Tibial nerve (tissue), 4 donors: ENCODE data around the gene CCDC188. TPM values are rescaled to one million over a fixed set of nuclear protein-coding genes. Genes with fewer than 3 reads are reported as not detected.

Experiments used
- DNase-seq, 2 donors: peaks; one replicate each; pipeline ENCODE4 v3.0.0-alpha.2; 2019; ENCODE audit warnings: low spot score in 2 of 2
- H3K27ac ChIP-seq, 4 donors: fragments of 200-600 bp; sonication (generic) in 3 of 4; one replicate each; pipeline ENCODE4 v1.5.1; 2017 to 2019; ENCODE audit warnings: mild to moderate bottlenecking in 1 of 4
- H3K27me3 ChIP-seq, 2 donors: fragments of 200-600 bp; sonication (generic) in 1 of 2; one replicate each; pipeline versions ENCODE4 v1.5.1 to v1.6.0; 2017 to 2019
- H3K36me3 ChIP-seq, 3 donors: fragments of 200-600 bp; sonication (generic); one replicate each; pipeline ENCODE4 v1.5.1; 2018 to 2019
- H3K4me1 ChIP-seq, 4 donors: fragments of 200-600 bp; sonication (generic) in 3 of 4; one replicate each; pipeline ENCODE4 v1.5.1; 2017 to 2019
- H3K4me3 ChIP-seq, 4 donors: fragments of 200-600 bp; sonication (generic) in 3 of 4; one replicate each; pipeline ENCODE4 v1.5.1; 2017 to 2019; ENCODE audit warnings: mild to moderate bottlenecking in 1 of 4, moderate library complexity in 1 of 4
- H3K9me3 ChIP-seq, 4 donors: fragments of 200-600 bp; sonication (generic) in 3 of 4; one replicate each; pipeline ENCODE4 v1.5.1; 2017 to 2019
- CTCF ChIP-seq, 5 experiments: fragments of 200-600 bp in 3 of 5; fragments of 450-650 bp in 2 of 5; sonication (generic) in 3 of 5; IDR thresholded peaks; one replicate each; pipeline ENCODE4 v1.5.1; 2016 to 2019; ENCODE audit warnings: antibody characterized with exemption in 5 of 5, mild to moderate bottlenecking in 3 of 5, moderate library complexity in 2 of 5
- EP300 ChIP-seq, 2 donors: sonication (generic); formaldehyde crosslinking; IDR thresholded peaks; one replicate each; pipeline ENCODE4 v1.6.1; 2017; ENCODE audit warnings: antibody characterized with exemption in 2 of 2, mild to moderate bottlenecking in 1 of 2
- POLR2A ChIP-seq, 2 donors: fragments of 450-650 bp; IDR thresholded peaks; one replicate each; pipeline ENCODE4 v1.6.1; 2017; ENCODE audit warnings: antibody characterized with exemption in 2 of 2, mild to moderate bottlenecking in 2 of 2, moderate library complexity in 2 of 2
- WGBS, 2 donors: methylation state at CpG; one replicate each; pipeline ENCODE4 v1.1.5; 2018; 5-methylcytosine and 5-hydroxymethylcytosine counted together
- total RNA-seq, 4 donors: library from RNA; depleted of rRNA; stranded (reverse); fragments of >200 nt; gene quantifications; one replicate each; pipeline ENCODE4 v1.1.0, GENCODE V29; 2016

CCDC188 gene
- total RNA-seq, 4 donors from 2014 or later: 1.5 to 12.4 (median 6.6) TPM

- Histone ChIP-seq H3K27me3 (no peaks in the 10 kb centered on the region), H3K36me3 (no peaks in the 10 kb centered on the region), H3K9me3 (no peaks in the 10 kb centered on the region), H3K4me3 (no peak overlapping the region), H3K27ac (no peak overlapping the region), H3K4me1 (no peaks in the 10 kb centered on the region)
- DNase-seq: no peak
- TF ChIP-seq EP300 (IDR thresholded peaks at IDR 0.05): no peak
- no peak for TF ChIP-seq CTCF (IDR thresholded peaks at IDR 0.05)
- no peak for TF ChIP-seq POLR2A (IDR thresholded peaks at IDR 0.05)
- WGBS, 2 donors: 77 to 81% methylated on average over 10 of the region's 10 CpGs
These were observed 18.5 kb upstream of the CCDC188 start for GRCh38 chr22:20169253-20169822.

GRCh38 chr22:20167643-20168322 lies 16.9 kb upstream of the CCDC188 start:
- no peak for DNase-seq
- no peak overlapping the region for H3K4me3 ChIP-seq
- no peaks in the 10 kb centered on the region for H3K36me3 ChIP-seq
- no peaks in the 10 kb centered on the region for H3K4me1 ChIP-seq
- no peaks in the 10 kb centered on the region for H3K9me3 ChIP-seq
- TF ChIP-seq EP300 (IDR thresholded peaks at IDR 0.05): no peak
- no peak for TF ChIP-seq CTCF (IDR thresholded peaks at IDR 0.05)
- no peak for TF ChIP-seq POLR2A (IDR thresholded peaks at IDR 0.05)
- 74 to 83% methylated on average over 7 to 18 of the region's 19 CpGs for WGBS, 2 donors
- no peaks in the 10 kb centered on the region for H3K27me3 ChIP-seq
- H3K27ac ChIP-seq: no peak overlapping the region

GRCh38 chr22:20166703-20167102 lies 15.8 kb upstream of the CCDC188 start:
- WGBS, 2 donors: 79 to 91% methylated on average over 5 to 9 of the region's 9 CpGs
- TF ChIP-seq EP300 (IDR thresholded peaks at IDR 0.05): no peak
- TF ChIP-seq CTCF (IDR thresholded peaks at IDR 0.05): no peak
- no peak for TF ChIP-seq POLR2A (IDR thresholded peaks at IDR 0.05)
- Histone ChIP-seq H3K27ac (no peak overlapping the region), H3K4me1 (no peaks in the 10 kb centered on the region), H3K9me3 (no peaks in the 10 kb centered on the region), H3K27me3 (no peaks in the 10 kb centered on the region), H3K36me3 (no peaks in the 10 kb centered on the region), H3K4me3 (no peak overlapping the region)
- DNase-seq: no peak

GRCh38 chr22:20165913-20166312 lies 15.1 kb upstream of the CCDC188 start:
- Histone ChIP-seq H3K4me3 (no peak overlapping the region), H3K4me1 (no peaks in the 10 kb centered on the region), H3K9me3 (no peaks in the 10 kb centered on the region), H3K27ac (no peak overlapping the region), H3K36me3 (no peaks in the 10 kb centered on the region), H3K27me3 (no peaks in the 10 kb centered on the region)
- DNase-seq: no peak
- TF ChIP-seq CTCF (IDR thresholded peaks at IDR 0.05) (no peak), POLR2A (IDR thresholded peaks at IDR 0.05) (no peak), EP300 (IDR thresholded peaks at IDR 0.05) (no peak)
- WGBS, 2 donors: 84 to 90% methylated on average over 7 of the region's 7 CpGs

- 87 to 96% methylated on average over 8 to 11 of the region's 12 CpGs for WGBS, 2 donors
- Histone ChIP-seq H3K9me3 (no peaks in the 10 kb centered on the region), H3K27ac (no peak overlapping the region), H3K27me3 (no peaks in the 10 kb centered on the region), H3K36me3 (no peaks in the 10 kb centered on the region), H3K4me3 (no peak overlapping the region), H3K4me1 (no peaks in the 10 kb centered on the region)
- DNase-seq: no peak
- no peak for TF ChIP-seq EP300 (IDR thresholded peaks at IDR 0.05)
- no peak for TF ChIP-seq CTCF (IDR thresholded peaks at IDR 0.05)
- no peak for TF ChIP-seq POLR2A (IDR thresholded peaks at IDR 0.05)
These were observed 14.6 kb upstream of the CCDC188 start for GRCh38 chr22:20165421-20165820.
